Measurements from ENCODE around the gene TNRC18. TPM values are rescaled to one million over a fixed set of nuclear protein-coding genes. Genes with fewer than 3 reads are reported as not detected.

TNRC18 gene
- total and polyA plus RNA-seq, 9 of the 15 experiments (the other 6 are each of a cell fraction or from before 2014, with no cell fraction given) = 0.03 to 43.2 (median 18.0) TPM

DNA sequence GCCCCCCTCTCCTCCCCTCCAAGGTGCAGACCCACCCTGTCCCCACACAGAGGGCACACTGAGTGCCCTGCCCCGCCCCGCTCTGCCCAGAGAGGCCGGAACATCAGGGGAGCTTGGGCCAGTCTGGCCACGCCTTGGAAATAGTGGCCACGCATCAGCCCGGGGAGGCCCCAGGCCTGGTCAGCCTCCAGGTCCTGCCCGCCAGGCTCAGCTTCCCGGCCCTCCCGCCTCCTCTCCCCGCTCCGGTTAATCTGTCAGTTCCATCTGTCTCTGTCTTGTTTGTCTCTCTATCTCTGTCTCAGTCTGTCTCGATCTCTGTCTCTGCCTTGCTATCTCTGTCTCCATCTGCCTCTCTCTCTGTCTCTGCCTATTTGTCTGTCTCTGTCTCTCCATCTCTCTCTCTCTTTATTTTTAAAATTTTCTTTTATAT is 28.9 kb upstream of the TNRC18 start (continued):
- TF ChIP-seq NR3C1 (CRISPR knock-in tag; IDR thresholded peaks at IDR 0.05) (no peak), L3MBTL2 (IDR thresholded peaks at IDR 0.05) (no peak), FOXP1 (CRISPR knock-in tag; IDR thresholded peaks at IDR 0.05) (no peak), ETV5 (CRISPR knock-in tag; IDR thresholded peaks at IDR 0.05; ENCODE audit: low read depth) (no peak), HDAC2 (IDR thresholded peaks at IDR 0.05) (peak; percentile 73), ZKSCAN3 (CRISPR knock-in tag; IDR thresholded peaks at IDR 0.05) (no peak), BRD4 (IDR thresholded peaks at IDR 0.05) (no peak), MCM5 (IDR thresholded peaks at IDR 0.05; ENCODE audit: low read depth) (no peak), CREB1 (IDR thresholded peaks at IDR 0.05) (no peak), CREB1 (CRISPR knock-in tag; IDR thresholded peaks at IDR 0.05) (no peak), TAF1 (IDR thresholded peaks at IDR 0.05; ENCODE audit: control insufficient read depth, extremely low read depth, insufficient read depth, low read length, severe bottlenecking) (no peak), ZNF717 (CRISPR knock-in tag; IDR thresholded peaks at IDR 0.05) (no peak), FOSL1 (tag; conservative IDR thresholded peaks at IDR 0.05) (no peak), ZBED1 (IDR thresholded peaks at IDR 0.05) (no peak), RBM39 (optimal IDR thresholded peaks at IDR 0.05; ENCODE audit: low read depth, low read length) (no peak), BMI1 (IDR thresholded peaks at IDR 0.05; ENCODE audit: low read length) (no peak), ZNF143 (CRISPR knock-in tag; IDR thresholded peaks at IDR 0.05) (no peak), ILK (tag; IDR thresholded peaks at IDR 0.05; ENCODE audit: borderline replicate concordance, low read depth) (no peak), TARDBP (IDR thresholded peaks at IDR 0.05) (no peak), RCOR1 (IDR thresholded peaks at IDR 0.05; ENCODE audit: borderline replicate concordance in 1 of 2, low read depth in 2 of 2, low read length in 2 of 2) (peak in 1 of 2 experiments; percentile 67; a peak in 2 of 4 replicates), POLR2G (IDR thresholded peaks at IDR 0.05; ENCODE audit: low read depth, low read length) (peak; percentile 70), NCOR1 (IDR thresholded peaks at IDR 0.05) (peak; percentile 91), CBX3 (IDR thresholded peaks at IDR 0.05; ENCODE audit: borderline replicate concordance in 1 of 2, low read length in 2 of 2) (no peak), ELF4 (CRISPR knock-in tag; IDR thresholded peaks at IDR 0.05) (0 out of 2 replicates have a peak, but pooled peaks have one; percentile 29), ZNF124 (CRISPR knock-in tag; IDR thresholded peaks at IDR 0.05) (no peak), ZNF324 (CRISPR knock-in tag; IDR thresholded peaks at IDR 0.05) (no peak), NCOA1 (IDR thresholded peaks at IDR 0.05; ENCODE audit: low read depth) (no peak), HCFC1 (IDR thresholded peaks at IDR 0.05; ENCODE audit: low read depth, low read length) (no peak), IFI16 (CRISPR knock-in tag; IDR thresholded peaks at IDR 0.05) (no peak), SAP30 (IDR thresholded peaks at IDR 0.05; ENCODE audit: borderline replicate concordance, insufficient read depth, low read depth, low read length, poor library complexity, severe bottlenecking) (no peak), ZNF436 (CRISPR knock-in tag; IDR thresholded peaks at IDR 0.05) (no peak)
- TF ChIP-seq, protein P1, sequence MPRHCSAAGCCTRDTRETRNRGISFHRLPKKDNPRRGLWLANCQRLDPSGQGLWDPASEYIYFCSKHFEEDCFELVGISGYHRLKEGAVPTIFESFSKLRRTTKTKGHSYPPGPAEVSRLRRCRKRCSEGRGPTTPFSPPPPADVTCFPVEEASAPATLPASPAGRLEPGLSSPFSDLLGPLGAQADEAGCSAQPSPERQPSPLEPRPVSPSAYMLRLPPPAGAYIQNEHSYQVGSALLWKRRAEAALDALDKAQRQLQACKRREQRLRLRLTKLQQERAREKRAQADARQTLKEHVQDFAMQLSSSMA (CRISPR knock-in tag; IDR thresholded peaks at IDR 0.05) = no peak
- TF ChIP-seq, protein P2, sequence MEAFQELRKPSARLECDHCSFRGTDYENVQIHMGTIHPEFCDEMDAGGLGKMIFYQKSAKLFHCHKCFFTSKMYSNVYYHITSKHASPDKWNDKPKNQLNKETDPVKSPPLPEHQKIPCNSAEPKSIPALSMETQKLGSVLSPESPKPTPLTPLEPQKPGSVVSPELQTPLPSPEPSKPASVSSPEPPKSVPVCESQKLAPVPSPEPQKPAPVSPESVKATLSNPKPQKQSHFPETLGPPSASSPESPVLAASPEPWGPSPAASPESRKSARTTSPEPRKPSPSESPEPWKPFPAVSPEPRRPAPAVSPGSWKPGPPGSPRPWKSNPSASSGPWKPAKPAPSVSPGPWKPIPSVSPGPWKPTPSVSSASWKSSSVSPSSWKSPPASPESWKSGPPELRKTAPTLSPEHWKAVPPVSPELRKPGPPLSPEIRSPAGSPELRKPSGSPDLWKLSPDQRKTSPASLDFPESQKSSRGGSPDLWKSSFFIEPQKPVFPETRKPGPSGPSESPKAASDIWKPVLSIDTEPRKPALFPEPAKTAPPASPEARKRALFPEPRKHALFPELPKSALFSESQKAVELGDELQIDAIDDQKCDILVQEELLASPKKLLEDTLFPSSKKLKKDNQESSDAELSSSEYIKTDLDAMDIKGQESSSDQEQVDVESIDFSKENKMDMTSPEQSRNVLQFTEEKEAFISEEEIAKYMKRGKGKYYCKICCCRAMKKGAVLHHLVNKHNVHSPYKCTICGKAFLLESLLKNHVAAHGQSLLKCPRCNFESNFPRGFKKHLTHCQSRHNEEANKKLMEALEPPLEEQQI (IDR thresholded peaks at IDR 0.05) = no peak
